ENCODE measurements around the gene D2HGDH. TPM values are rescaled to one million over a fixed set of nuclear protein-coding genes. Genes with fewer than 3 reads are reported as not detected.

Gene D2HGDH
- total and polyA plus RNA-seq, 7 donors = 6.0 to 36.9 (median 12.0) TPM

DNA sequence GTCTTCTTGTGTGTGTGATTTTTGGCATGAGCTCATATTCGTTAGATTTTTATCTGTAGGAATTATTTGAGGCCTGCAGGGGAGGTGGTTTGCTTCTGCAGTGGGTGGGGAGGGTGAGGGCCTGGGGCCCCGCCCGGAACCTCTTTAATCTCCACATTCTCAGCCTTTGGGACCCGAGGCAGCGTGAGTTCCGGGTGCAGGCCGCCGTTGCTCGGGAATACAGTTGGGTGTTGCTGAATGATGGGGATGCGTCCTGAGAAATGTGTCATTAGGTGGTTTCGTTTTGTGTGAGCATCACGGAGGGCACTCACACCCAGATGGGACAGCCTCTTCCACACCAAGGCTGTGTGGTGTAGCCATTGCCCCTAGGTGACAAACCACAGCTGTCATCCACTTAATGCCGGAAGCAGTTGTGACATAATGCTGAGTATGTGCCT is 28.5 kb downstream of the D2HGDH start:
- no peak overlapping the region for H3K27ac ChIP-seq
- intact Hi-C loops (cut with DNase I) = no loop called here
- no peak for TF ChIP-seq POLR2AphosphoS5 (IDR thresholded peaks at IDR 0.05)
- TF ChIP-seq EP300 (IDR thresholded peaks at IDR 0.05) = no peak
- TF ChIP-seq POLR2A (IDR thresholded peaks at IDR 0.05) = no peak
- TF ChIP-seq, protein P1, sequence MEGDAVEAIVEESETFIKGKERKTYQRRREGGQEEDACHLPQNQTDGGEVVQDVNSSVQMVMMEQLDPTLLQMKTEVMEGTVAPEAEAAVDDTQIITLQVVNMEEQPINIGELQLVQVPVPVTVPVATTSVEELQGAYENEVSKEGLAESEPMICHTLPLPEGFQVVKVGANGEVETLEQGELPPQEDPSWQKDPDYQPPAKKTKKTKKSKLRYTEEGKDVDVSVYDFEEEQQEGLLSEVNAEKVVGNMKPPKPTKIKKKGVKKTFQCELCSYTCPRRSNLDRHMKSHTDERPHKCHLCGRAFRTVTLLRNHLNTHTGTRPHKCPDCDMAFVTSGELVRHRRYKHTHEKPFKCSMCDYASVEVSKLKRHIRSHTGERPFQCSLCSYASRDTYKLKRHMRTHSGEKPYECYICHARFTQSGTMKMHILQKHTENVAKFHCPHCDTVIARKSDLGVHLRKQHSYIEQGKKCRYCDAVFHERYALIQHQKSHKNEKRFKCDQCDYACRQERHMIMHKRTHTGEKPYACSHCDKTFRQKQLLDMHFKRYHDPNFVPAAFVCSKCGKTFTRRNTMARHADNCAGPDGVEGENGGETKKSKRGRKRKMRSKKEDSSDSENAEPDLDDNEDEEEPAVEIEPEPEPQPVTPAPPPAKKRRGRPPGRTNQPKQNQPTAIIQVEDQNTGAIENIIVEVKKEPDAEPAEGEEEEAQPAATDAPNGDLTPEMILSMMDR (IDR thresholded peaks at IDR 0.05) = no peak
- no peaks in the 10 kb centered on the region for H3K27me3 ChIP-seq
- no peaks in the 10 kb centered on the region for H3K4me1 ChIP-seq
- DNase-seq = peak; percentile 41
- no peak overlapping the region for H3K4me3 ChIP-seq
- 80 to 82% methylated on average over 13 of the region's 13 CpGs for WGBS, 2 donors
- peaks cover 0 to 3% (median 0%) of the 10 kb centered on the region in 4 donors for H3K9me3 ChIP-seq
- peaks cover 0 to 33% (median 0%) of the 10 kb centered on the region in 4 donors for H3K36me3 ChIP-seq

DNA sequence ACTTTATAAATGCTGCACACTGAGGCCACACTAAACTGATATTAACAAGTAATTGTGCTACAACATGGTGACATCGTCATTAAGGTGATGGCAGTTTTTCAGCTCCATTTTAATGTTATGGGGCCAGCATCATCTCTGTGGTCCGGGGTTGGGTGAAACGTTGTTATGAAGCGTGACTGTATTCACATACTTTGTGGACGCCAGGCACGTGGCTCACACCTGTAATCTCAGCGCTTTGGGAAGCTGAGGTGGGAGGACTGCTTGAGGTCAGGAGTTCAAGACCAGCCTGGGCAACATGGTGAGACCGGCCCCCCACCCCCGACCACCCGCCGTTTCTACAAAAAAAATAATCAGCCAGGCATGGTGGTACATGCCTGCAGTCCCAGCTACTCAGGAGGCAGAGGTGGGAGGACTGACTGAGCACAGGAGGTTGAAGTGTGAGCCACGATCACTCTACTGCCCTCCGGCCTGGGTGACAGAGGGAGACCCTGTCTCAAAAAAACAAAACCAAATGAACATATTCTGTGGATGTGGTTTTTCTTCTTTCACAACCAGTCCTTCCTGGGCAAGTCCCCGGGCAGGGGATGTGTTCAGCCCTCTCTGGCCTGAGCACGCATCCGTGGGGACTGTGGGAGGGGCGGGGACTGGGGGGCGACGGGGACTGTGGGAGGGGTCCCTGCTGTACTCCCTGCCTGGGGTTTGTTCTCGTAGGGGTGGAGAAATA is 29.3 kb downstream of the D2HGDH start:
- DNase-seq = peak; percentile 21
- Histone ChIP-seq H3K36me3 (peaks cover 0 to 28% (median 0%) of the 10 kb centered on the region in 4 donors), H3K27me3 (no peaks in the 10 kb centered on the region), H3K4me3 (no peak overlapping the region), H3K4me1 (no peaks in the 10 kb centered on the region), H3K27ac (no peak overlapping the region), H3K9me3 (peaks cover 0 to 3% (median 0%) of the 10 kb centered on the region in 4 donors)
- WGBS, 2 donors = 80 to 82% methylated on average over 20 of the region's 20 CpGs
- intact Hi-C loops (cut with DNase I) = no loop called here
- TF ChIP-seq, protein P1 (IDR thresholded peaks at IDR 0.05) = no peak
- TF ChIP-seq EP300 (IDR thresholded peaks at IDR 0.05) (no peak), POLR2AphosphoS5 (IDR thresholded peaks at IDR 0.05) (no peak)

DNA sequence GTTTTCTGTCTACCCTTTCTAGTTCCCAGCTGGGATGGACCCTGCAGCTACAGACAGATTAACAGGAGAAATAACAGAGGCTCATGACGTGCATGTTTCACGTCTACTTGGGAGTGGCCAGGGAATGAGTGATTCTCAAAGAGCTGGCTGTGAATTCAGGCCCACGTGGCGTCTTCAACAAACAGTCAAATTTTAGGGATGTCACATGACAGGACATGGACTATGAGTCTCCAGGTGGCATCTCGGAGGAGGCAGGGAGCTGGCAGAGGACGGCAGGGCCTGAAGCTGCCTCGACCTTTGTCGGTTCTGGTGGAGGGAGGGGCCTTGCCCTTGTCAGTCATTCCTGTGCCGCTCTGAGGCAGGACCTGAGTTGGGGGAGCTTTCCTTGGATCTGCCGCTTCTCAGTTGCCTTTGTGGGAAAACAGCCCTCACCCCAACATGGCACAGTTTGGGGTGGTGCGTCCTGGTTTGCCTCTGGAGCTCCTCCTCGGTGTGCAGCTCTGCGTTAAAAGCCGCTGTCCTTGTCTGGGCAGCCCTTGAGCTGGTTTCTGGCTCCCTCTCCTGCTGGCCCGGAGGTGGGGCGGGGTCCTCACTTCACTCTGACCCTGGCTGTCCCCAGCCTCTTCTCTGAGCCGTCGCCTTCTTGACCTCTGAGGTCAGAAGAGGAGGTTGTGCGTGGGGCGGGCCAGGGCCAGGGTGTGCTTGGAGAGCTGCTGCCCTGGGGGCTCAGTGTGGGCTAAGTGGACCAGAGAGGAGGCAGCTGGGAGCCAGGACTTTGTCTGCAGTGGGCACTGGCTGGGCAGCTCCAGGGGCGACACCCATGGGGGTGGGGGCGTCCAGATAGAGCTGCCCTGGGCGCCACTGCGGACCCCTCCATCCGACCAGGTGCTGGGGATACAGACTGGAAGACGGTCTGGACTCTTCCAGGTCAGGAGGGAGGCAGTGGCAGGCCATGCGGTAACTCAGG is 30.1 kb downstream of the D2HGDH start:
- H3K4me1 ChIP-seq = no peaks in the 10 kb centered on the region
- H3K27ac ChIP-seq = no peak overlapping the region
- no peak overlapping the region for H3K4me3 ChIP-seq
- TF ChIP-seq, protein P1 (IDR thresholded peaks at IDR 0.05) = no peak
- TF ChIP-seq EP300 (IDR thresholded peaks at IDR 0.05) (no peak), POLR2AphosphoS5 (IDR thresholded peaks at IDR 0.05) (no peak), POLR2A (IDR thresholded peaks at IDR 0.05) (no peak)
- H3K36me3 ChIP-seq = peaks cover 0 to 21% (median 0%) of the 10 kb centered on the region in 4 donors
- H3K27me3 ChIP-seq = no peaks in the 10 kb centered on the region
- peak; percentile 60 for DNase-seq
- intact Hi-C loops (cut with DNase I) = no loop called here
- 89 to 91% methylated on average over 27 of the region's 27 CpGs for WGBS, 2 donors
- H3K9me3 ChIP-seq = peaks cover 0 to 3% (median 0%) of the 10 kb centered on the region in 4 donors

DNA sequence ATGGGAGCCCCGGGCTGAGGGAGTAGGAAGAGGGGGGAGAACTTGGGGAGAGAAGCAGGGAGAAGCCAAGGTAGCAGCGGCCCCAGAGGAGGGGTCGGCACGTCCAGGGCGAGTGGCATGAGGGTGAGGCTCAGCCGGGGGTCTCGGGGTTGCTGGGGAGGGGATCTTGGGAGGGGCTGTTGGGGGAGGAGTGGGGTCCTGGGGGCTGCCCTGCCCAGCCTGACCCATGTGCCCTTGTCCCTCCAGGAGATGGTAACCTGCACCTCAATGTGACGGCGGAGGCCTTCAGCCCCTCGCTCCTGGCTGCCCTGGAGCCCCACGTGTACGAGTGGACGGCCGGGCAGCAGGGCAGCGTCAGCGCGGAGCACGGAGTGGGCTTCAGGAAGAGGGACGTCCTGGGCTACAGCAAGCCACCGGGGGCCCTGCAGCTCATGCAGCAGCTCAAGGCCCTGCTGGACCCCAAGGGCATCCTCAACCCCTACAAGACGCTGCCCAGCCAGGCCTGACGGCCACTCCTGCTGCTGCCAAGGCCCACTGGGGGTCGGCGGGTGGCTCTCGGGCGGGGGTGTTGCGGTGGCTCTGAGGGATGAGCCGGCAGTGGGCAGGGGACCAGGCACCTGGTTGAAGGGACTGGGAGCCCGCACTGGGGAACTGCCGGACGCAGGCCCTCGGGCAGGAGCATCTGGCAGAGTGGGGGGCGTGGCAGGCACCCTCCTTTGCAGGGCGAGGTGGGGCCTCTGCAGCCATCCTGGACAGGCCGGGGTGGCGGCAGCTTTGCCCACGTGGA is 33.2 kb downstream of the D2HGDH start:
- WGBS, 2 donors = 88 to 92% methylated on average over 37 of the region's 37 CpGs
- H3K36me3 ChIP-seq = peaks cover 0 to 6% (median 0%) of the 10 kb centered on the region in 4 donors
- intact Hi-C loops (cut with DNase I) = no loop called here
- H3K4me3 ChIP-seq = no peak overlapping the region
- H3K9me3 ChIP-seq = no peaks in the 10 kb centered on the region
- H3K27ac ChIP-seq = no peak overlapping the region
- peak; percentile 63 for DNase-seq
- TF ChIP-seq POLR2A (IDR thresholded peaks at IDR 0.05) = no peak
- TF ChIP-seq, protein P1 (IDR thresholded peaks at IDR 0.05) = no peak
- TF ChIP-seq EP300 (IDR thresholded peaks at IDR 0.05) = no peak
- TF ChIP-seq POLR2AphosphoS5 (IDR thresholded peaks at IDR 0.05) = no peak
- H3K4me1 ChIP-seq = peaks cover 0 to 10% (median 8%) of the 10 kb centered on the region in 4 donors
- H3K27me3 ChIP-seq = peaks cover 2 to 22% (median 5%) of the 10 kb centered on the region in 3 donors

Data from sigmoid colon (tissue), 7 donors.